Measurements from ENCODE around the gene PGAP6. TPM values are rescaled to one million over a fixed set of nuclear protein-coding genes. Genes with fewer than 3 reads are reported as not detected.
"Not testable (repeated sequence)": the region's sequence is repeated elsewhere in the genome, so short reads cannot be mapped to it uniquely, and the experiment has no call there.

The PGAP6 gene
- total RNA-seq, 1 donor from 2014 or later, result 38.2 TPM

DNA sequence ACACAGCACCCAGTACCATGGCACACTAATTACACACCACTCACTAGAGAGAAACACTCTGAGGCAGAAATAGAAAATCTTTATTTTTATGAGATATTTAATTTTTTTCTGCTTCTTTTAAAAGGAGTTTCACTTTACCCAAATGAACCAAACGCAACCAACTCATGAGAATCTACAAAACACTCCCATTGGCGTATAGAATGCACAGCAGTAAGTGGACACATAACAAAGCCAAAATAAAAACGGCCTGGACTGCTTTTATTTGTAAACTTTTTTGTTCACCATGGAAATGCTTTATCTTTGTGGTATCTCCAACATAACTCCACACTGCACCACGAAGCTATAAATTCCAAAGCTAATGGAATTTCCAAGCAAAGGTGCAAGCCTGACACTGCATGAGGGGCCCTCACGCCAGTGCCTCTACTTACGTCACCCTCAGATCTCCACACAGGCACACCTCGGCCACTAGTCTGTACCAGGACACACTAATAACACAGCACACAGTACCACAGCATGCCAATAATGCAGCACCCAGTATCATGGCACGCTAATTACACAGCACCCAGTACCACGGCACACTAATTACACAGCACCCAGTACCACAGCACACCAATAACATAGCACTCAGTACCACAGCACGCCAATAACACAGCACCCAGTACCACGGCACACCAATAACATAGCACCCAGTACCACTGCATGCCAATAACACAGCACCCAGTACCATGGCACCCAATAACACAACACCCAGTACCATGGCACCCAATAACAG lies 46.7 kb downstream of the PGAP6 start:
- intact Hi-C loops (cut with micrococcal nuclease), result not testable (repeated sequence)

- intact Hi-C loops (cut with micrococcal nuclease), result not testable (repeated sequence)
Observed at GRCh38 chr16:334164-334832, 47.5 kb downstream of the PGAP6 start.

DNA sequence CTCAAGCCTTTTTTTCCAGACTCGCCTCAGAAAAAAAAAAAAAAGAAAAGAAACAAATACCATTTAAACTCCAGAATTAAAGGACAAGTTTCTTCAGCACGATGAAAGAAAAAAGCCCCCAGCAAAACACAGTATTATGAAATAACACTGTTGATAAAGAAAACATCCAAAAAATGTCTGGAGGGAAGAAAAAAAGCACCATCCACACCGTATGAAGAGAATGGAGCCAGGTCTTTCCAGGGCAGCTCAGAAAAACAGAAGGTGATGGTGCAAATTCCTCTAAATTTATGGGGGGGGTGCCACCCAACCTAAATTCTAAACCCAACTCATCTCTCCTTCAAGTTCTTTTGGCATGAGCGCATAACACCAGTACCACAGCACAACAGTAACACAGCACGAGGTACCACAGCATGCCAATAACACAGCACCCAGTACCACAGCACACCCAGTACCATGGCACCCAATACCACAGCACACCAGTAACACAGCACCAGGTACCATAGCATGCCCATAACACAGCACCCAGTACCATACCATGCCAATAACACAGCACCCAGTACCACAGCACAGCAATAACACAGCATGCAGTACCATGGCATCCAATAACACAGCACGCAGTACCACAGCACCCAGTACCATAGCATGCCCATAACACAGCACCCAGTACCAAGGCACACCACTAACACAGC lies 48.2 kb downstream of the PGAP6 start:
- intact Hi-C loops (cut with micrococcal nuclease), result no loop called here

GRCh38 chr16:331181-331814 lies 50.5 kb downstream of the PGAP6 start:
- intact Hi-C loops (cut with micrococcal nuclease), result not testable (repeated sequence)

GRCh38 chr16:330741-331140 lies 51.0 kb downstream of the PGAP6 start:
- intact Hi-C loops (cut with micrococcal nuclease), result no loop called here

DNA sequence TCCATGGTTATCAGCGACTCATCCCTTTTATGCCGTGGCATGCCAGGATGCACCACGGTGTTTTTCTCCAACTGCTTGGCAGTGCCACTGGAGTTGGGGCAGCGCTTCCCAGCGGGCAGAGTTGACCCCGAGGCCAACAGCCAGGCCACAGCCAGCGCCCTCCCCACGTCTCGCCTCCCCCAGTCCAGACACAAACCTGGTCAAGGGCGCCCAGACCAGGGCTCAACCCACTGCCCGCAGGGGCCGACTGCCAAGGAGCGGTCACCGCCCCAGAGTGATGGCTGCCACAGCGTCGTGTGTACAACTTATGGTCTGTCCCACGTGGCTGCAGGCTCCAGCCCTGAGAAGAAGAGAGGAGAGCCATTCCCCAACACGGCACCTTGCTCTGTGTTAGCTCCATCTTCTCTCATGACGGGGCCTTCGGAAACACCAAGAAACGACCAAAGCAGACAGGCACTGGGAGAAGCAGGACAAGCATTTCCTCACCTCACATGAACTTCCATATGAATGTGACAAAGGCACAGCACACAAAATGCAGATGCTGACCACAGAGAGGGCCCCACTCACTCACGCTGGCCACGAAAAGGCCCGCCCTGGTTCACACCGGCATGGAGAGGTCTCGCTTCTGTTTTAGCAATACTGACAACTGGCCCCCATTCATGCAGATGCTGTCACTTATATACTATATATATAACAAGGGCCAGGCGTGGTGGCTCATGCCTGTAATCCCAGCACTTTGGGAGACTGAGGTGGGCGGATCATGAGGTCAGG lies 56.2 kb downstream of the PGAP6 start:
- intact Hi-C loops (cut with micrococcal nuclease), result loop anchor here (2.0 kb wide), 1 partner anchor 91 kb away; the partner anchor contains the start of gene FAM234A

DNA sequence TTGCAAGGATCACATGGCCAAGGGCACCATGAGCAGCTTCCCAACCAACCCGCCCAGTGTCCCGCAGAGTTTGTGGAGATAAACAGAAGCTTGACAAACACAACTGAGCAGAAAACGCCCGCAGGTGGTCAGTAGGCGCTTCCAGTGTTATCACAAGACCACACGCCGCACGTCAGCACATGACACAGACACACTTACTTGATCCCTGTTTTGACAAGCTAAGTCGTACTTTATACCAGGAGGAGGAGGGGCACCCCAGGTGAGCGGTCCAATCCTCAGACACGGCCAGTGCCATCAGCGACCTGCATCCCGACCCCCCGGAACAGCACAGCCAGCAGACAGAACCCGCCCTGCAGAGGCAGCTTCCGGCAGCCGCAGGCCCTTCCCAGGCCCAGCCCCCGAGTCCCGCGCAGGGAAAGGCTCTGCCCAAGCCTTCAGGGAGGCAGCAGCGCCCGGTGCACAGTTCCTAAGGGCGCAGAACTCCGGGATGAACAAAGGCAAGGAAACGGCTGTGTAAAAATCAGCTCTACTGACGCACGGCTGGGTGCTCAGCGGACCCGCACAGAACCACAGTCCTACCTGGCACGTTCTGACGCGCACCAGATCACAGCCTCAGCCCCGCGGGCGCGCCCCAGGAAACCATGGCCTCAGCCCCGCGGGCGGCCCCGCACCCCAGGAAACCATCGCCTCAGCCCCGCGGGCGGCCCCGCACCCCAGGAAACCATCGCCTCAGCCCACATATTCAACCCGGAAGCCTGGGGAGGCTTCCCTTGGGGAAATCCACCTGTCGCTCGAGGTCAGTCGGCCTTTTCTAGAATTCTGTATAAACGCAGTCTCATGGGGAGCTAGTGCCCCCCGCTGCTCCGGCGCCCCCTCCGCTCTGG lies 57.1 kb downstream of the PGAP6 start:
- intact Hi-C loops (cut with micrococcal nuclease), result loop anchor here (2.0 kb wide), 1 partner anchor 90 kb away; the partner anchor contains the start of gene FAM234A

- intact Hi-C loops (cut with micrococcal nuclease), result loop anchor here (2.0 kb wide), 1 partner anchor 89 kb away; the partner anchor contains the start of gene FAM234A
Observed at GRCh38 chr16:324201-324450, 57.7 kb downstream of the PGAP6 start.

DNA sequence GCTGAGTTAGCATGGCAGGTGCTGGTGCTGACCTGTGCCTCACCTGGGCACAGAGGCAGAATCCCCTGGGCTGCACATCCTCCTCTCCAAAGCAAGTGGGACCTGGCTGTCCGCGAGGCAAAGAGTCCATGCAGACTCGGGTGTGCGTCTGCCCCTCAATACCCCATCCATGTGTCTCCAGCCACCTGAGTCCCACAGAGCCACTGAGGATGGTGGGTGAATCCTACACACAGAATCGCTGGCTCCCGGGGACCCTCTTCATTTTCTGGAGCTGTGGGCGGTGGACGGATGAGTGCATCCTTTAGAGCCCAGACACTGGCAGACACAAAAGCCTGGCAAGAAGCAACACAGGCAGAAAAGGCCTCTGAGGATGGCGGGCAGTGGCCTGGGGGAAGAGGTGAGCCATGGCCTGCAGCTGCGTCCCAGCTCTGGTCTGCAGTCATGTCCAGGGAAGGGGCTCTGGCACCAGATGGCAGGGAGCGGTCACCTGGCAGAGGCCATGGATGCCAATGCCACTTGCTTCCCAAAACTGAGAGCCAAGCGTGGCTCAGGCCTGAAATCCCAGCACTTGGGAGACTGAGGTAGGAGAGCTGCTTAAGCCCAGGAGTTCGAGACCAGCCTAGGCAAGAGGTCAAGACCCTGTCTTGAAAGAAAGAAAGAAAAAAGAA lies 59.2 kb downstream of the PGAP6 start:
- intact Hi-C loops (cut with micrococcal nuclease), result no loop called here

GRCh38 chr16:321532-321931 lies 60.2 kb downstream of the PGAP6 start:
- intact Hi-C loops (cut with micrococcal nuclease), result no loop called here

Other genes starting within 250 kb of the PGAP6 start
- gene NPRL3, start 243.3 kb downstream of the PGAP6 start, total RNA-seq, result 31.7 and 32.8 TPM in 2 replicates
- not detected in 2 replicates for gene HBZ, start 229.3 kb downstream of the PGAP6 start, total RNA-seq
- not detected in 2 replicates for gene HBM, start 216.0 kb downstream of the PGAP6 start, total RNA-seq
- not detected in 2 replicates for gene HBA2, start 209.1 kb downstream of the PGAP6 start, total RNA-seq
- not detected in 2 replicates for gene HBA1, start 205.3 kb downstream of the PGAP6 start, total RNA-seq
- gene HBQ1, start 201.5 kb downstream of the PGAP6 start, total RNA-seq, result not detected in 2 replicates
- gene LUC7L, start 152.5 kb downstream of the PGAP6 start, total RNA-seq, result 61.5 and 69.6 TPM in 2 replicates
- 17.1 and 23.2 TPM in 2 replicates for gene FAM234A, start 147.2 kb downstream of the PGAP6 start, total RNA-seq
- 0.07 and 0.27 TPM in 2 replicates for gene RGS11, start 106.0 kb downstream of the PGAP6 start, total RNA-seq
- not detected in 2 replicates for gene ARHGDIG, start 101.4 kb downstream of the PGAP6 start, total RNA-seq
- not detected in 2 replicates for gene PDIA2, start 98.8 kb downstream of the PGAP6 start, total RNA-seq
- 22.3 and 23.4 TPM in 2 replicates for gene AXIN1, start 29.3 kb downstream of the PGAP6 start, total RNA-seq
- 82.9 and 92.7 TPM in 2 replicates for gene MRPL28, start 11.4 kb downstream of the PGAP6 start, total RNA-seq
- 45.0 and 49.4 TPM in 2 replicates for gene NME4, start 15.2 kb upstream of the PGAP6 start, total RNA-seq
- 7.9 and 10.7 TPM in 2 replicates for gene DECR2, start 19.9 kb upstream of the PGAP6 start, total RNA-seq
- gene RAB11FIP3, start 43.7 kb upstream of the PGAP6 start, total RNA-seq, result 35.2 and 38.5 TPM in 2 replicates
- 86.5 and 94.8 TPM in 2 replicates for gene CAPN15, start 145.7 kb upstream of the PGAP6 start, total RNA-seq
- 0.10 TPM in 1 of 2 replicates, not detected in the other for gene PRR35, start 178.4 kb upstream of the PGAP6 start, total RNA-seq
- gene NHLRC4, start 185.0 kb upstream of the PGAP6 start, total RNA-seq, result 1.8 and 2.2 TPM in 2 replicates
- 45.5 and 49.8 TPM in 2 replicates for gene PIGQ, start 188.0 kb upstream of the PGAP6 start, total RNA-seq
- 16.2 and 17.6 TPM in 2 replicates for gene RAB40C, start 208.1 kb upstream of the PGAP6 start, total RNA-seq
- gene WFIKKN1, start 249.0 kb upstream of the PGAP6 start, total RNA-seq, result 0.69 and 0.76 TPM in 2 replicates